ENCODE data around the gene MGLL. TPM values are rescaled to one million over a fixed set of nuclear protein-coding genes. Genes with fewer than 3 reads are reported as not detected.

Gene MGLL
- total and polyA plus RNA-seq, 9 of the 15 experiments (the other 6 are each of a cell fraction or from before 2014, with no cell fraction given): 0.12 to 0.32 (median 0.18) TPM; not detected in 6

- Histone ChIP-seq H3K4me1 (replicated peaks in 1 of 2; ENCODE audit: control insufficient read depth in 2 of 2, insufficient read depth in 2 of 2, low read length in 2 of 2) (peaks cover 6 to 20% of the 10 kb centered on the region in 2 experiments; a peak in 4 of 5 replicates), H3K27ac (ENCODE audit: extremely low read depth, low read depth, low read length) (no peak overlapping the region), H3K4me2 (ENCODE audit: insufficient read depth, low read length) (no peak overlapping the region), H3K9ac (ENCODE audit: insufficient read depth in 1 of 2, low read depth in 2 of 2, low read length in 2 of 2) (no peak overlapping the region), H3K9me1 (ENCODE audit: control insufficient read depth, insufficient read depth, low read length) (peaks cover 3% of the 10 kb centered on the region), H3K9me3 (replicated peaks; ENCODE audit: control insufficient read depth, insufficient read depth, low read depth, low read length) (no peaks in the 10 kb centered on the region), H2AFZ (ENCODE audit: low read depth, low read length) (no peak overlapping the region), H3K27me3 (ENCODE audit: control insufficient read depth in 2 of 2, insufficient read depth in 2 of 2, low read length in 2 of 2) (peaks cover 0 to 21% of the 10 kb centered on the region in 2 experiments; a peak in 4 of 5 replicates), H3K79me2 (ENCODE audit: control insufficient read depth, insufficient read depth, low read length) (no peaks in the 10 kb centered on the region), H4K20me1 (replicated peaks; ENCODE audit: control insufficient read depth, insufficient read depth, low read length) (no peaks in the 10 kb centered on the region), H3K4me3 (no peak overlapping the region), H3K36me3 (ENCODE audit: control insufficient read depth, insufficient read depth, low read length) (no peaks in the 10 kb centered on the region)
- intact Hi-C loops (cut with micrococcal nuclease) (loop anchor here (5.0 kb wide), 1 partner anchor 139 kb away; no protein-coding TSS in a partner anchor), in situ Hi-C loops (cut with MboI) (no loop called here)
- ATAC-seq (no peak), FAIRE-seq (no peak), DNase-seq (ENCODE audit: extremely low read depth in 1 of 4, low spot score in 3 of 4) (no peak)
- no TSS peak for BruUV-seq (replicated peaks)
- CTCF ChIA-PET (ENCODE audit: low intra/inter-chr PET ratio): no interaction called here
- POLR2A ChIA-PET: interaction anchor here (0.5 to 0.6 kb wide), 2 partner anchors 31 to 52 kb away, joined by 3 read pairs; no protein-coding TSS in a partner anchor
- WGBS (ENCODE audit: insufficient coverage, low coverage, missing lambda C conversion rate): 0% methylated on average over 6 of the region's 7 CpGs
- TF ChIP-seq, protein P1, sequence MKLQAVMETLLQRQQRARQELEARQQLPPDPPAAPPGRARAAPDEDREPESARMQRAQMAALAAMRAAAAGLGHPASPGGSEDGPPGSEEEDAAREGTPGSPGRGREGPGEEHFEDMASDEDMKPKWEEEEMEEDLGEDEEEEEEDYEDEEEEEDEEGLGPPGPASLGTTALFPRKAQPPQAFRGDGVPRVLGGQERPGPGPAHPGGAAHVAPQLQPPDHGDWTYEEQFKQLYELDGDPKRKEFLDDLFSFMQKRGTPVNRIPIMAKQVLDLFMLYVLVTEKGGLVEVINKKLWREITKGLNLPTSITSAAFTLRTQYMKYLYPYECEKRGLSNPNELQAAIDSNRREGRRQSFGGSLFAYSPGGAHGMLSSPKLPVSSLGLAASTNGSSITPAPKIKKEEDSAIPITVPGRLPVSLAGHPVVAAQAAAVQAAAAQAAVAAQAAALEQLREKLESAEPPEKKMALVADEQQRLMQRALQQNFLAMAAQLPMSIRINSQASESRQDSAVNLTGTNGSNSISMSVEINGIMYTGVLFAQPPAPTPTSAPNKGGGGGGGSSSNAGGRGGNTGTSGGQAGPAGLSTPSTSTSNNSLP (IDR thresholded peaks at IDR 0.05; ENCODE audit: borderline replicate concordance, low read depth, low read length): no peak
- TF ChIP-seq ZNF212 (CRISPR knock-in tag; IDR thresholded peaks at IDR 0.05): no peak
- no peak for TF ChIP-seq MCM2 (IDR thresholded peaks at IDR 0.05; ENCODE audit: low read depth)
- no peak for TF ChIP-seq TFAM (CRISPR knock-in tag; conservative IDR thresholded peaks at IDR 0.05)
- no peak for TF ChIP-seq SIN3B (IDR thresholded peaks at IDR 0.05; ENCODE audit: low read depth)
- TF ChIP-seq OTX1 (CRISPR knock-in tag; IDR thresholded peaks at IDR 0.05): no peak
- TF ChIP-seq RREB1 (CRISPR knock-in tag; IDR thresholded peaks at IDR 0.05): no peak
- no peak for TF ChIP-seq CREB1 (IDR thresholded peaks at IDR 0.05)
- TF ChIP-seq CREB1 (CRISPR knock-in tag; IDR thresholded peaks at IDR 0.05): no peak
- TF ChIP-seq, protein P2, sequence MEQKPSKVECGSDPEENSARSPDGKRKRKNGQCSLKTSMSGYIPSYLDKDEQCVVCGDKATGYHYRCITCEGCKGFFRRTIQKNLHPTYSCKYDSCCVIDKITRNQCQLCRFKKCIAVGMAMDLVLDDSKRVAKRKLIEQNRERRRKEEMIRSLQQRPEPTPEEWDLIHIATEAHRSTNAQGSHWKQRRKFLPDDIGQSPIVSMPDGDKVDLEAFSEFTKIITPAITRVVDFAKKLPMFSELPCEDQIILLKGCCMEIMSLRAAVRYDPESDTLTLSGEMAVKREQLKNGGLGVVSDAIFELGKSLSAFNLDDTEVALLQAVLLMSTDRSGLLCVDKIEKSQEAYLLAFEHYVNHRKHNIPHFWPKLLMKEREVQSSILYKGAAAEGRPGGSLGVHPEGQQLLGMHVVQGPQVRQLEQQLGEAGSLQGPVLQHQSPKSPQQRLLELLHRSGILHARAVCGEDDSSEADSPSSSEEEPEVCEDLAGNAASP (IDR thresholded peaks at IDR 0.05): no peak
Observed at GRCh38 chr3:127693336-127693843, 128.9 kb downstream of the MGLL start.
